OCI-LY1 (cell line): Measurements from ENCODE around the gene IL10RB.

ENCODE experiments used
- H2AFZ ChIP-seq: fragments of 200-600 bp; sonication (generic), shearing (Covaris generic); 2 replicates; pipeline ENCODE4 v1.6.0; 2014; ENCODE audit warnings: antibody characterized with exemption, mild to moderate bottlenecking, low read length
- H3F3A ChIP-seq: fragments of 200-600 bp; sonication (generic), shearing (Covaris generic); 2 replicates; pipeline ENCODE4 v1.6.0; 2014; ENCODE audit warnings: mild to moderate bottlenecking, antibody characterized with exemption, low read length, moderate library complexity; ENCODE audit not compliant: insufficient read depth
- H3K27ac ChIP-seq: fragments of 200-600 bp; sonication (generic); 2 replicates; pipeline ENCODE4 v1.5.1; 2014; ENCODE audit warnings: low read length, mixed run types, mild to moderate bottlenecking, low read depth; ENCODE audit not compliant: poor library complexity, severe bottlenecking
- H3K27me3 ChIP-seq: fragments of 200-600 bp; sonication (generic); 2 replicates; pipeline ENCODE4 v1.6.0; 2014; ENCODE audit warnings: antibody characterized with exemption, mild to moderate bottlenecking, low read length, moderate library complexity; ENCODE audit not compliant: insufficient read depth
- H3K36me3 ChIP-seq: fragments of 200-600 bp; sonication (generic); 2 replicates; pipeline ENCODE4 v1.6.1; 2014; ENCODE audit warnings: mild to moderate bottlenecking, antibody characterized with exemption, low read length, moderate library complexity, mixed read lengths; ENCODE audit not compliant: insufficient read depth
- H3K4me1 ChIP-seq: fragments of 200-600 bp; sonication (generic); 2 replicates; pipeline ENCODE4 v1.5.1; 2014; ENCODE audit warnings: mild to moderate bottlenecking, low read length, moderate library complexity; ENCODE audit not compliant: insufficient read depth, severe bottlenecking
- H3K4me2 ChIP-seq: fragments of 200-600 bp; sonication (generic), shearing (Covaris generic); 2 replicates; pipeline ENCODE4 v1.6.1; 2014; ENCODE audit warnings: low read length
- H3K4me3 ChIP-seq: fragments of 200-600 bp; sonication (generic); 2 replicates; pipeline ENCODE4 v1.5.1; 2014; ENCODE audit warnings: low read length, low read depth, mild to moderate bottlenecking, mixed read lengths; ENCODE audit not compliant: poor library complexity, severe bottlenecking
- H3K79me2 ChIP-seq: fragments of 200-600 bp; shearing (Covaris generic); 2 replicates; pipeline ENCODE4 v1.6.1; 2016; ENCODE audit warnings: mixed run types, low read length, mixed read lengths; ENCODE audit not compliant: insufficient read depth
- H3K9ac ChIP-seq: fragments of 200-600 bp; sonication (generic), shearing (Covaris generic); 2 replicates; pipeline ENCODE4 v1.6.1; 2014; ENCODE audit warnings: mild to moderate bottlenecking, low read length, mixed read lengths
- H3K9me2 ChIP-seq: fragments of 200-600 bp; sonication (generic), shearing (Covaris generic); 2 replicates; pipeline ENCODE4 v1.6.1; 2014; ENCODE audit warnings: low read depth, mild to moderate bottlenecking, low read length, mixed read lengths
- H3K9me3 ChIP-seq: fragments of 200-600 bp; shearing (Covaris generic); 2 replicates; pipeline ENCODE4 v1.6.1; 2014; ENCODE audit warnings: low read length, mixed read lengths
- H4K20me1 ChIP-seq: fragments of 200-600 bp; sonication (generic), shearing (Covaris generic); 2 replicates; pipeline ENCODE4 v1.6.0; 2016; ENCODE audit warnings: mild to moderate bottlenecking, low read length; ENCODE audit not compliant: insufficient read depth
- CTCF ChIP-seq: fragments of 200-600 bp; sonication (generic), shearing (Covaris generic); IDR thresholded peaks from 2 replicates; pipeline ENCODE4 v1.5.1; 2017; ENCODE audit warnings: mild to moderate bottlenecking, antibody characterized with exemption, low read length, moderate library complexity, mixed read lengths
- EZH2 ChIP-seq: fragments of 200-600 bp; sonication (generic), shearing (Covaris generic); IDR thresholded peaks from 2 replicates; pipeline ENCODE4 v1.8.0; 2017; ENCODE audit warnings: borderline replicate concordance, mixed run types, mild to moderate bottlenecking, antibody characterized with exemption, low read length, moderate library complexity, mixed read lengths

Gene IL10RB

GRCh38 chr21:33264561-33264960 lies 1.6 kb upstream of the IL10RB start:
- Histone ChIP-seq H3K4me2 (no peak overlapping the region), H3F3A (peaks cover 6% of the 10 kb centered on the region; the same call in 1 of the 2 replicates), H3K4me3 (no peak overlapping the region), H4K20me1 (no peaks in the 10 kb centered on the region), H3K9me2 (no peaks in the 10 kb centered on the region), H3K4me1 (peaks cover 68% of the 10 kb centered on the region), H3K27me3 (no peaks in the 10 kb centered on the region), H3K36me3 (peaks cover 24% of the 10 kb centered on the region), H3K27ac (peak overlapping the region; percentile 82), H3K9me3 (no peaks in the 10 kb centered on the region), H3K79me2 (no peaks in the 10 kb centered on the region; the same call in 1 of the 2 replicates), H2AFZ (no peak overlapping the region), H3K9ac (no peak overlapping the region)
- TF ChIP-seq EZH2 (no peak), CTCF (no peak)

GRCh38 chr21:33265664-33266049 lies 510 bp upstream of the IL10RB start:
- Histone ChIP-seq H3F3A (peaks cover 6% of the 10 kb centered on the region; the same call in 1 of the 2 replicates), H3K27ac (peak overlapping the region; percentile 82), H3K9me3 (no peaks in the 10 kb centered on the region)

GRCh38 chr21:33266789-33267135 lies 595 bp downstream of the IL10RB start:
- Histone ChIP-seq H3K9me3 (no peaks in the 10 kb centered on the region), H3K9me2 (no peaks in the 10 kb centered on the region), H3K4me1 (peaks cover 50% of the 10 kb centered on the region), H3K9ac (peak overlapping the region; percentile 81), H2AFZ (no peak overlapping the region), H3K36me3 (peaks cover 38% of the 10 kb centered on the region), H3K27ac (peak overlapping the region; percentile 83), H3K4me3 (peak overlapping the region; percentile 72), H4K20me1 (no peaks in the 10 kb centered on the region), H3K27me3 (no peaks in the 10 kb centered on the region), H3K4me2 (peak overlapping the region; percentile 80), H3F3A (peaks cover 6% of the 10 kb centered on the region; the same call in 1 of the 2 replicates), H3K79me2 (no peaks in the 10 kb centered on the region; the same call in 1 of the 2 replicates)
- no peak for TF ChIP-seq EZH2
- no peak for TF ChIP-seq CTCF

More at GRCh38 chr21:33265664-33266049, 510 bp upstream of the IL10RB start:
- peaks cover 28% of the 10 kb centered on the region for H3K36me3 ChIP-seq
- TF ChIP-seq CTCF (peak; percentile 31; the same call in 1 of the 2 replicates), EZH2 (no peak)
- no peaks in the 10 kb centered on the region; the same call in 1 of the 2 replicates for H3K79me2 ChIP-seq
- peak overlapping the region; percentile 54 for H3K9ac ChIP-seq
- peak overlapping the region; percentile 80 for H3K4me2 ChIP-seq
- H3K27me3 ChIP-seq, result no peaks in the 10 kb centered on the region
- no peaks in the 10 kb centered on the region for H4K20me1 ChIP-seq
- H3K4me1 ChIP-seq, result peaks cover 61% of the 10 kb centered on the region
- H3K4me3 ChIP-seq, result peak overlapping the region; percentile 72
- no peak overlapping the region for H2AFZ ChIP-seq
- H3K9me2 ChIP-seq, result no peaks in the 10 kb centered on the region
